Subcutaneous adipose tissue (tissue), 4 donors: ENCODE data around the gene KIAA1958. TPM values are rescaled to one million over a fixed set of nuclear protein-coding genes. Genes with fewer than 3 reads are reported as not detected.

Experiments used
- total RNA-seq, 4 donors: library from RNA; depleted of rRNA; stranded (reverse); fragments of >200 nt; gene quantifications; one replicate each; pipeline ENCODE4 v1.1.0, GENCODE V29; 2016
- TF ChIP-seq, protein P1 (sequence below): fragments of 450-650 bp; IDR thresholded peaks from one replicate; pipeline ENCODE4 v1.5.1; 2016; ENCODE audit warnings: low read depth, mild to moderate bottlenecking, control low read depth, antibody characterized with exemption, moderate library complexity

The KIAA1958 gene
- total RNA-seq, 4 donors from 2014 or later: 2.0 to 6.2 (median 3.5) TPM

DNA sequence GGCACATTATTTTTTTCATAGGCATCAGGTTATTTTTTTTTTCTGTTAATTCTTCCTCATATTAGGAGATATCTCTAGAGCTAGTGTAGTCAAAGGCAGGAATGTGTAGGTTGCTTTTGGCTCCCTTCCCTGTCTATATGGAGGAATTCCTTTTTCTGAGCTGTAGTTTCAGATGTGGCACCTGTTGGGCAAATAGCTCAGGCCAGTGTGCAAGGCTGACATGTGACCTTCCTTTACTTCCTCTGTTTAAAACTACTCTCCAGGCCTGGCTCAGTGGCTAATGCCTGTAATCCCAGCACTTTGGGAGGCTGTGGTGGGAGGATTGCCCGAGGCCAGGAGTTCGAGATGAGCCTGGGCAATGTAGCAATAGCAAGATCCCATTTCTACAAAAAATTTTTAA lies 40.5 kb upstream of the KIAA1958 start:
- TF ChIP-seq, protein P1, sequence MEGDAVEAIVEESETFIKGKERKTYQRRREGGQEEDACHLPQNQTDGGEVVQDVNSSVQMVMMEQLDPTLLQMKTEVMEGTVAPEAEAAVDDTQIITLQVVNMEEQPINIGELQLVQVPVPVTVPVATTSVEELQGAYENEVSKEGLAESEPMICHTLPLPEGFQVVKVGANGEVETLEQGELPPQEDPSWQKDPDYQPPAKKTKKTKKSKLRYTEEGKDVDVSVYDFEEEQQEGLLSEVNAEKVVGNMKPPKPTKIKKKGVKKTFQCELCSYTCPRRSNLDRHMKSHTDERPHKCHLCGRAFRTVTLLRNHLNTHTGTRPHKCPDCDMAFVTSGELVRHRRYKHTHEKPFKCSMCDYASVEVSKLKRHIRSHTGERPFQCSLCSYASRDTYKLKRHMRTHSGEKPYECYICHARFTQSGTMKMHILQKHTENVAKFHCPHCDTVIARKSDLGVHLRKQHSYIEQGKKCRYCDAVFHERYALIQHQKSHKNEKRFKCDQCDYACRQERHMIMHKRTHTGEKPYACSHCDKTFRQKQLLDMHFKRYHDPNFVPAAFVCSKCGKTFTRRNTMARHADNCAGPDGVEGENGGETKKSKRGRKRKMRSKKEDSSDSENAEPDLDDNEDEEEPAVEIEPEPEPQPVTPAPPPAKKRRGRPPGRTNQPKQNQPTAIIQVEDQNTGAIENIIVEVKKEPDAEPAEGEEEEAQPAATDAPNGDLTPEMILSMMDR: no peak

DNA sequence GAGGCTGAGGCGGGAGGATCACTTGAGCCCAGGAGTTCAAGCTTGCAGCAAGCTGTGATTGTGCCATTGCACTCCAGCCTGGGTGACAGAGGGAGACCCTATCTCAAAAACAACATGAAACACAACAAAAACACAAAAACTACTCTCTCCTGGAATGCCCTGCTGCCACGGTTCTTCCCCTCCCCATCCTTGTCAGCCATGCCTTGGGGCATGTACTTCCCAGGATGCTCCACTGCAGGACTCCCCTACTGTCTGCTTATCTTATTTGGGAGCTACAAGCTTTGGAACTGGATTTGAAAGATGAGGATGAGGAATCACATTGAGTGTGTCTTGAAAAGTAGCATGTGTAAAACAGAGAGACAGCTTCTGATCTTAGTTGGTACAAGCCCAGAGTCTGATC lies 40.1 kb upstream of the KIAA1958 start:
- TF ChIP-seq, protein P1: no peak

DNA sequence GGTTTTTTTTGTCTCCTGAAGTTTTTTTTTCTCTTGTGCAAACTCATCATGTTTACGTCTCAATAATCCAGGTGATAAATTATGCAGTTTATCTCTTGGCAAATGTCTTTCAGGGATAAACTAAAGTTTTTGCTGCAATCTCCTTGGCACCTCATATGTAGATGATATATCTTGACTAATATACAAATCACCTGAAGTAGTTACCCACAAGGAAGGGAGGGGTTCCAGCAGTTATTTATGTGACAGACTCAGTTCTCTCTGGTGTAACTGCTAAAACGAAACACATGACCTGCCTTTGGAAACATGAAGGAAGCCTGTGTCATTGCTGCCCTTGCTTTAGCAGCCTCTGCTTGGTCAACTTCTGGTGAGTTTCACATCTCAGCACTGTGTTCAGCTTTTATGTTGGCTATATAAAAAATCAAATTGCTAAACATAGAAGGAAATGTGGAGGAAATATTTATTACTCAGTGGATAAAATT lies 39.3 kb upstream of the KIAA1958 start:
- TF ChIP-seq, protein P1: no peak

DNA sequence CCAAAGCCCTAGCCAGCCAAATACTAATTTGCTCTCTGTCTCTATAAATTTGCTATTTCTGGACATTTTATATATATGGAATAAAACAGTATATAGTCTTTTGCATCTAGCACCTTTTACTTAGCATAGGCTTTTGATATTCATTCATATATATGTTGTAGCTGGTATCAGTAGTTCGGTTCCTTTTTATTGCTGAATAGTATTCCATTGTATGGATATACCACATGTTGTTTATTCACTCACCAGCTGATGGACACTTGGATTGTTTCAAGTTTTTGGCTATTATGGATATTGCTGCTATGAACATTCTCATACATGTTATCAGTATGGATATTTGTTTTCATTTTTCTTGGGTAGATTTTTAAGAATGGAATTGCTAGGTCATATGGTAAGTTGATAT lies 23.8 kb upstream of the KIAA1958 start:
- TF ChIP-seq, protein P1: no peak

DNA sequence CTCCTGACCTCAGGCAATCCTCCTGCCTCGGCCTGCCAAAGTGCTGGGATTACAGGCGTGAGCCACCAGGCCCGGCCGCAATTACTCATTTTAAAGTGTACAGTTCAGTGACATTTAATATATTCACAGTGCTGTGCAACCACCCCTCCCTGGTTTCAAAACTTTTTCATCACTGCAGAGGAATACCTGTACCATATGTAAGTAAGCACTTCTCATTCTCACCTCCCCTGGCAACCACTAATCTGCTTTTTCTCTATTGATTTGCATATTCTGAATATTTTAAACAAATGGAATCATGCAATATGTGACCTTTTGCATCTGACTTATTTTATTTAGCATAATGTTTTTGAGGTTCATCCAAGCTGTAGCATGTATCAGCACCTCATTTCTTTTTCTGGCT lies 21.3 kb upstream of the KIAA1958 start:
- TF ChIP-seq, protein P1: no peak

DNA sequence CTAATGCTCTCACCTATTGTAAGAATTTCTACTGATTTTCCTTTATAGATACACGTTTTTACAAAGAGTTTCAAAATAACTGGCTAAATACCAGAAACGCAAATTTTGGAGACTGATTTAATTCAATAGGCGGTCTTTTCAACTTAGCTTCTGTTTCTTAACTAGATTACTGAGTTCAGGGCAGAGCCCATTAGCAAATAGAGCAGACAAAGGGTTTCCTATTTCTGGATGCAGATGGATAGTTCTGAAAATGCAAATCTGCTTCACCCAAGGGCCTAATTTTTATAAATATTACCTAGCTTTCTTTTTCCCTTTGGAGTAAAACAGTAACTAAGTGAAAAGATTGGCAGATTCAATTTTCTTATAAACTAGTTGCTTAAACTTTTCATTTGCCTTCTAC lies 13.6 kb upstream of the KIAA1958 start:
- TF ChIP-seq, protein P1: no peak

DNA sequence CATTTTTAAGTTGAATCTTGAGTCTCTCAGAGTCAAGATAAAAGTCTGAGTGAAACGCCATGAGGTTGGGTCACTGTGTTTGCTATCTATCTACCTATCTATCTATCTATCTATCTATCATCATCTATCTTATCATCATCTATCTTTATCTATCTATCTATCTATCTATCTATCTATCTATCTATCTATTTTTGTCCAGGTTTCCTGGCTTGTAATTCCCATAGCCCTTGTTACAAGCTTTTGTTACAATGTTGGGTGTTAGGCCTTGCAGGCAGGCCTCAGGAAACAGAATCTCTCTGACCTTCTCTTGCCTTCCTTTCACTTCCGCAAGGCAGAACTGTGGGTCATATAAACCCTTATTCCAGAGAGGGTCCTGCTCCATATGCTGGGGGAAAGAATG lies 12.6 kb upstream of the KIAA1958 start:
- TF ChIP-seq, protein P1: no peak

DNA sequence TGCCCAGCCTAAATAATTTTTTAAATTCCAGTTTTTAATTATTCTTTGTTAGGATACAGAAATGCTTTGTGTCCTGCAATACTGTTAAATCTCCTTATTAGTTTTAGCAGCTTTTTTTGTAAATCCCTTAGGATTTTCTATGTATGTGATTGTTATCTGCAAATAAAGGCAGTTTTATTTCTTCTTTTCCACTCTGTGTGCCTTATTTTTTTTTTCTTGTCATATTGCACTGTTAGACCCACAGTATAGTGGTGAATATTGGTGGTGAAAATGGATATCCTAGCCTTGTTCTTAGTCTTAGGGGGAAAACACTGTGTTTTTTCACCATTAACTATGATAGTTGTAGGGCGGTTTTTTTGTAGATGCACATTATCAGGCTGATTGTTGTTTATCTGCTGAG lies 11.3 kb upstream of the KIAA1958 start:
- TF ChIP-seq, protein P1: no peak
